Heart left ventricle (tissue), 16 donors: ENCODE results near the gene SP6. TPM values are rescaled to one million over a fixed set of nuclear protein-coding genes. Genes with fewer than 3 reads are reported as not detected.

Experiments used
- ATAC-seq, 4 donors: fragments of 200-7000 bp; cut with Tn5 transposase; one replicate each; pipeline ENCODE4 v1.9.1; 2020 to 2022; ENCODE audit warnings: moderate library complexity in 4 of 4, mild to moderate bottlenecking in 3 of 4, moderate number of reproducible peaks in 1 of 4
- DNase-seq, 5 donors: peaks; one replicate each; pipeline ENCODE4 v3.0.0-alpha.2; 2020
- H3K27ac ChIP-seq, 12 donors: fragments of 200-600 bp; sonication (generic) in 4 of 12; one replicate each; pipeline versions ENCODE4 v1.5.0 to v1.8.0; 2016 to 2022; ENCODE audit warnings: mild to moderate bottlenecking in 2 of 12
- H3K27me3 ChIP-seq, 9 donors: fragments of 200-600 bp; sonication (generic) in 2 of 9; one replicate each; pipeline versions ENCODE4 v1.5.1 to v1.8.0; 2016 to 2022; ENCODE audit warnings: mild to moderate bottlenecking in 3 of 9
- H3K36me3 ChIP-seq, 9 donors: fragments of 200-600 bp; sonication (generic) in 2 of 9; one replicate each; pipeline versions ENCODE4 v1.5.0 to v1.8.0; 2018 to 2022; ENCODE audit warnings: mild to moderate bottlenecking in 2 of 9
- H3K4me1 ChIP-seq, 12 donors: fragments of 200-600 bp; sonication (generic) in 4 of 12; one replicate each; pipeline versions ENCODE4 v1.5.0 to v1.8.0; 2016 to 2022; ENCODE audit warnings: mild to moderate bottlenecking in 3 of 12
- H3K4me3 ChIP-seq, 12 donors: fragments of 200-600 bp; sonication (generic) in 4 of 12; one replicate each; pipeline versions ENCODE4 v1.5.0 to v1.8.0; 2017 to 2022; ENCODE audit warnings: mild to moderate bottlenecking in 9 of 12, moderate library complexity in 4 of 12
- H3K9me3 ChIP-seq, 12 donors: fragments of 200-600 bp; sonication (generic) in 4 of 12; one replicate each; pipeline versions ENCODE4 v1.5.0 to v1.8.0; 2016 to 2022; ENCODE audit warnings: mild to moderate bottlenecking in 1 of 12
- CTCF ChIP-seq, 12 donors: fragments of 200-600 bp; sonication (generic) in 4 of 12; IDR thresholded peaks; one replicate each; pipeline versions ENCODE4 v1.5.0 to v1.8.0; 2018 to 2022; ENCODE audit warnings: antibody characterized with exemption in 12 of 12, mild to moderate bottlenecking in 5 of 12
- POLR2A ChIP-seq, 2 donors: fragments of 450-650 bp; IDR thresholded peaks; one replicate each; pipeline ENCODE4 v1.6.1; 2017; ENCODE audit warnings: antibody characterized with exemption in 2 of 2, mild to moderate bottlenecking in 2 of 2, moderate library complexity in 2 of 2
- WGBS, 4 donors: extraction: QIAGEN DNeasy Blood & Tissue Kit in 2 of 4; methylation state at CpG; one replicate each; pipeline versions ENCODE4 v1.1.5 to v1.1.7; 2013 to 2018; 5-methylcytosine and 5-hydroxymethylcytosine counted together
- intact Hi-C, 10 donors: fragments of 100-400 bp; cut with DNase I; formaldehyde crosslinking; loops; one replicate each; pipeline versions ENCODE4 v1.11.1 to v1.14.2; 2022
- polyA plus RNA-seq, 2 donors: library from polyadenylated mRNA; stranded (reverse); fragments of 200-250 nt; gene quantifications; one replicate each; pipeline ENCODE4 v1.2.3, GENCODE V29; 2013
- total RNA-seq, 9 donors: library from RNA; depleted of rRNA in 2 of 9; stranded (reverse); fragments of >200 nt in 2 of 9; fragmentation: NEBNext Ultra II Directional in 3 of 9; extraction: Animal tissue kit (Norgen Biotek cat#: 25700) in 3 of 9; gene quantifications; one replicate each; pipeline versions ENCODE4 v1.1.0 to v1.2.4, GENCODE V29; 2016 to 2023
- donor health status: ischemic (EF 13 %, LVEDD 7.1; RV severe dilation, severe dysfunction).
- donor health status: healthy with polysubstance abuse.
- donor health status: DM: no; HTN: yes; CAD: no.
- donor health status: DM: no; HTN: no; CAD: no.
- donor health status: ischemic (EF 25% LVEDD 6.9; RV normal size, moderate dysfunction).
- donor health status: ischemic (EF 25% LVEDD 5.7; RV mildly dilated, moderate dysfunction).
- donor health status: healthy.
- donor health status: DM: yes; HTN: yes; CAD: no.
- donor health status: ischemic (EF 35%, LVEDD 5.7; RV mildly dilated, moderate dysfunction).
- donor health status: nonischemic (EF 11% LVEDD 7.7; RV severe dilation, severe dysfunction).
- donor health status: DM: yes; HTN: yes; CAD: no.
- donor health status: PGD.
- donor health status: ischemic (EF 29% LVEDD 5.4; RV normal size, mild dysfunction).
- donor health status: nonischemic (EF 23%, LVEDD 6.1; RV moderate dilation, normal function).

SP6 gene
- total and polyA plus RNA-seq, 11 donors: 0.12 to 2.5 (median 0.32) TPM; not detected in 2

- DNase-seq (peak; percentile 84 to 92 (median 87)), ATAC-seq (peak; percentile 74 to 93 (median 92))
- H3K4me3 ChIP-seq: no peak overlapping the region
- H3K27me3 ChIP-seq: no peaks in the 10 kb centered on the region
- H3K9me3 ChIP-seq: no peaks in the 10 kb centered on the region
- TF ChIP-seq POLR2A (IDR thresholded peaks at IDR 0.05): no peak
- peak; percentile 89 to 99 (median 96) for TF ChIP-seq CTCF (IDR thresholded peaks at IDR 0.05)
- WGBS, 4 donors: 38 to 44% (median 40%) methylated on average over 11 of the region's 11 CpGs
- no peak overlapping the region for H3K27ac ChIP-seq
- no peaks in the 10 kb centered on the region for H3K36me3 ChIP-seq
- intact Hi-C loops: loop anchor here in 9 of 10 donors (1.0 to 10.0 kb wide), 10 partner anchors 45 to 195 kb away; partner anchors contain the start of genes SCRN2 (in 7 of the 9), PNPO (in 1 of the 9) and TBKBP1 (in 1 of the 9)
- peaks cover 0 to 16% (median 8%) of the 10 kb centered on the region in 12 donors for H3K4me1 ChIP-seq
Measured at GRCh38 chr17:47889734-47890529, 39.0 kb upstream of the SP6 start.

- Histone ChIP-seq H3K4me3 (no peak overlapping the region), H3K9me3 (no peaks in the 10 kb centered on the region), H3K36me3 (no peaks in the 10 kb centered on the region), H3K27ac (no peak overlapping the region), H3K4me1 (peaks cover 0 to 20% (median 0%) of the 10 kb centered on the region in 12 donors), H3K27me3 (no peaks in the 10 kb centered on the region)
- DNase-seq (peak in 1 of 5 donors; percentile 29), ATAC-seq (no peak)
- intact Hi-C loops: loop anchor here in 1 of 10 donors (1.0 kb wide), 1 partner anchor 43 kb away; no protein-coding TSS in a partner anchor
- no peak for TF ChIP-seq CTCF (IDR thresholded peaks at IDR 0.05)
- TF ChIP-seq POLR2A (IDR thresholded peaks at IDR 0.05): no peak
- WGBS, 4 donors: 76 to 82% (median 78%) methylated on average over 6 of the region's 6 CpGs
Measured at GRCh38 chr17:47888293-47888692, 37.3 kb upstream of the SP6 start.

- intact Hi-C loops: no loop called here
- H3K36me3 ChIP-seq: no peaks in the 10 kb centered on the region
- TF ChIP-seq POLR2A (IDR thresholded peaks at IDR 0.05) (no peak), CTCF (IDR thresholded peaks at IDR 0.05) (no peak)
- H3K27ac ChIP-seq: no peak overlapping the region
- 58 to 71% (median 62%) methylated on average over 5 to 11 of the region's 11 CpGs for WGBS, 4 donors
- no peaks in the 10 kb centered on the region for H3K27me3 ChIP-seq
- H3K4me3 ChIP-seq: no peak overlapping the region
- H3K4me1 ChIP-seq: peaks cover 0 to 29% (median 3%) of the 10 kb centered on the region in 12 donors
- ATAC-seq: peak in 2 of 4 donors; percentile 5 to 16
- peak in 1 of 5 donors; percentile 51 for DNase-seq
- no peaks in the 10 kb centered on the region for H3K9me3 ChIP-seq
Measured at GRCh38 chr17:47884905-47885730, 34.2 kb upstream of the SP6 start.

- Histone ChIP-seq H3K4me1 (peaks cover 0 to 29% (median 3%) of the 10 kb centered on the region in 12 donors), H3K9me3 (no peaks in the 10 kb centered on the region), H3K4me3 (no peak overlapping the region), H3K27me3 (no peaks in the 10 kb centered on the region), H3K27ac (no peak overlapping the region), H3K36me3 (no peaks in the 10 kb centered on the region)
- intact Hi-C loops: no loop called here
- 49 to 65% (median 58%) methylated on average over 5 of the region's 5 CpGs for WGBS, 4 donors
- no peak for TF ChIP-seq POLR2A (IDR thresholded peaks at IDR 0.05)
- TF ChIP-seq CTCF (IDR thresholded peaks at IDR 0.05): no peak
- peak in 1 of 5 donors; percentile 14 for DNase-seq
- ATAC-seq: no peak
Measured at GRCh38 chr17:47884427-47884740, 33.4 kb upstream of the SP6 start.
